ENCODE data around the gene MEGF8.

MEGF8 gene

GRCh38 chr19:42292042-42292960 is 33.1 kb upstream of the MEGF8 start:
- Histone ChIP-seq H3K4me3 (no peak overlapping the region), H3K27ac (no peak overlapping the region)
- no peak for DNase-seq (ENCODE audit: low spot score)
- no peak for TF ChIP-seq CTCF (IDR thresholded peaks at IDR 0.05)

GRCh38 chr19:42292963-42293362 is 32.5 kb upstream of the MEGF8 start:
- DNase-seq (ENCODE audit: low spot score) = no peak
- Histone ChIP-seq H3K27ac (no peak overlapping the region), H3K4me3 (no peak overlapping the region)
- no peak for TF ChIP-seq CTCF (IDR thresholded peaks at IDR 0.05)

GRCh38 chr19:42293540-42293939 is 31.9 kb upstream of the MEGF8 start:
- Histone ChIP-seq H3K27ac (no peak overlapping the region), H3K4me3 (no peak overlapping the region)
- no peak for DNase-seq (ENCODE audit: low spot score)
- no peak for TF ChIP-seq CTCF (IDR thresholded peaks at IDR 0.05)

GRCh38 chr19:42293948-42294347 is 31.5 kb upstream of the MEGF8 start:
- DNase-seq (ENCODE audit: low spot score) = no peak
- Histone ChIP-seq H3K4me3 (no peak overlapping the region), H3K27ac (no peak overlapping the region)
- TF ChIP-seq CTCF (IDR thresholded peaks at IDR 0.05) = no peak

GRCh38 chr19:42294471-42295137 is 30.8 kb upstream of the MEGF8 start:
- Histone ChIP-seq H3K27ac (no peak overlapping the region), H3K4me3 (no peak overlapping the region)
- no peak for DNase-seq (ENCODE audit: low spot score)
- no peak for TF ChIP-seq CTCF (IDR thresholded peaks at IDR 0.05)

- H3K27ac ChIP-seq = no peak overlapping the region
- DNase-seq (ENCODE audit: low spot score) = no peak
- H3K4me3 ChIP-seq = no peak overlapping the region
- no peak for TF ChIP-seq CTCF (IDR thresholded peaks at IDR 0.05)
These were observed 30.1 kb upstream of the MEGF8 start for GRCh38 chr19:42295342-42295741.
